GM12878 (cell line): ENCODE data around the gene DGKE. TPM values are rescaled to one million over a fixed set of nuclear protein-coding genes. Genes with fewer than 3 reads are reported as not detected.

Source experiments
- ASH2L ChIP-seq: fragments of 300-600, 200-600 bp; sonication (generic); IDR thresholded peaks from 2 replicates; pipeline ENCODE4 v1.6.1; 2017; ENCODE audit warnings: low read depth, mild to moderate bottlenecking, borderline replicate concordance
- BMI1 ChIP-seq: fragments of 450-650 bp; IDR thresholded peaks from 2 replicates; pipeline ENCODE4 v1.6.1; 2016; ENCODE audit warnings: mild to moderate bottlenecking, moderate library complexity, borderline replicate concordance
- CBX3 ChIP-seq: fragments of 200-600 bp; sonication (generic); IDR thresholded peaks from 2 replicates; pipeline ENCODE4 v1.6.1; 2016; ENCODE audit warnings: low read depth, borderline replicate concordance
- CHD4 ChIP-seq: fragments of 200-600 bp; sonication (generic); IDR thresholded peaks from 2 replicates; pipeline ENCODE4 v1.6.1; 2016; ENCODE audit warnings: mild to moderate bottlenecking
- CUX1 ChIP-seq: IDR thresholded peaks from 2 replicates; pipeline ENCODE4 v1.6.1; 2012; ENCODE audit warnings: improper control_type of control experiment, low read depth, low read length; ENCODE audit not compliant: insufficient replicate concordance
- DPF2 ChIP-seq: fragments of 450-650 bp; IDR thresholded peaks from 2 replicates; pipeline ENCODE4 v1.6.1; 2017; ENCODE audit warnings: mild to moderate bottlenecking
- ELK1 ChIP-seq: IDR thresholded peaks from 2 replicates; pipeline ENCODE4 v1.6.1; 2012; ENCODE audit warnings: low read depth, low read length, improper control_type of control experiment
- FOXK2 ChIP-seq: fragments of 450-650 bp; IDR thresholded peaks from 2 replicates; pipeline ENCODE4 v1.6.1; 2017; ENCODE audit warnings: mild to moderate bottlenecking, moderate library complexity
- IKZF1 ChIP-seq: fragments of 450-650 bp; conservative IDR thresholded peaks from 2 replicates; pipeline ENCODE4 v1.6.1; 2017; ENCODE audit warnings: antibody characterized with exemption, mild to moderate bottlenecking
- MYC ChIP-seq: IDR thresholded peaks from 2 replicates; pipeline ENCODE4 v1.6.1; 2011; ENCODE audit warnings: mild to moderate bottlenecking, low read length, moderate library complexity, inconsistent platforms; ENCODE audit not compliant: insufficient read depth, insufficient replicate concordance, insufficient read length, severe bottlenecking
- NR2C1 ChIP-seq: fragments of 450-650 bp; IDR thresholded peaks from 2 replicates; pipeline ENCODE4 v1.6.1; 2017; ENCODE audit warnings: antibody characterized with exemption, mild to moderate bottlenecking, moderate library complexity
- PKNOX1 ChIP-seq: fragments of 450-650 bp; IDR thresholded peaks from 2 replicates; pipeline ENCODE4 v1.6.1; 2016; ENCODE audit warnings: mild to moderate bottlenecking
- RBBP5 ChIP-seq: fragments of 200-600 bp; sonication (generic); conservative IDR thresholded peaks from 2 replicates; pipeline ENCODE4 v1.6.1; 2016
- RCOR1 ChIP-seq: conservative IDR thresholded peaks from 2 replicates; pipeline ENCODE4 v1.6.1; 2012; ENCODE audit warnings: low read depth, low read length, improper control_type of control experiment
- RELB ChIP-seq: fragments of 450-650 bp; IDR thresholded peaks from 2 replicates; pipeline ENCODE4 v1.6.1; 2017; ENCODE audit warnings: low read depth, mild to moderate bottlenecking, moderate library complexity
- SMAD1 ChIP-seq: fragments of 450-650 bp; IDR thresholded peaks from 2 replicates; pipeline ENCODE4 v1.6.1; 2018; ENCODE audit warnings: mild to moderate bottlenecking, low read depth; ENCODE audit not compliant: partially characterized antibody
- SUZ12 ChIP-seq: fragments of 200-600 bp; sonication (generic); IDR thresholded peaks from one replicate; pipeline ENCODE4 v1.6.1; 2018; ENCODE audit warnings: antibody characterized with exemption, mild to moderate bottlenecking; ENCODE audit not compliant: unreplicated experiment
- USF1 ChIP-seq: IDR thresholded peaks from 2 replicates; pipeline ENCODE4 v1.6.1; 2011; ENCODE audit warnings: borderline replicate concordance, low read depth, mild to moderate bottlenecking, moderate library complexity, mixed read lengths, low read length; ENCODE audit not compliant: insufficient read depth; ENCODE audit errors: extremely low read length
- YBX1 ChIP-seq: fragments of 450-650 bp; IDR thresholded peaks from 2 replicates; pipeline ENCODE4 v1.6.1; 2016; ENCODE audit warnings: antibody characterized with exemption
- ZNF207 ChIP-seq: fragments of 450-650 bp; IDR thresholded peaks from 2 replicates; pipeline ENCODE4 v1.6.1; 2014; ENCODE audit warnings: antibody characterized with exemption, mild to moderate bottlenecking, borderline replicate concordance
- ZSCAN29 ChIP-seq: fragments of 450-650 bp; IDR thresholded peaks from 2 replicates; pipeline ENCODE4 v1.6.1; 2017; ENCODE audit warnings: mild to moderate bottlenecking, moderate library complexity
- ZZZ3 ChIP-seq: IDR thresholded peaks from 2 replicates; pipeline ENCODE4 v1.6.1; 2011; ENCODE audit warnings: low read depth; ENCODE audit not compliant: control insufficient read depth, insufficient read length
- polyA plus RNA-seq, 11 experiments: library from polyadenylated mRNA; depleted of rRNA in 4 of 11; unstranded in 6 of 11; stranded (reverse) in 5 of 11; fragments of >200 nt; fragmentation: Nextera tagmentation in 4 of 11; fragmentation: Illumina TruSeq in 1 of 11; extraction: Ambion mirVana in 4 of 11; extraction: Trizol in 1 of 11; gene quantifications; 1 replicate in 1 of 11; 2 replicates in 10 of 11; pipeline versions ENCODE4 v1.2.1 to v1.2.3, GENCODE V29; 2011 to 2016; ENCODE audit warnings: inconsistent platforms in 2 of 11, missing spikeins in 2 of 11, low read depth in 1 of 11
- total RNA-seq, 4 experiments: library from RNA; depleted of rRNA in 3 of 4; stranded (reverse); fragments of >200 nt in 3 of 4; fragmentation: Illumina TruSeq in 1 of 4; extraction: Trizol in 1 of 4; gene quantifications; 2 replicates each; pipeline versions ENCODE4 v1.2.1 to v1.2.3, GENCODE V29; 2013 to 2021

The DGKE gene
- total and polyA plus RNA-seq, 10 of the 15 experiments (the other 5 are each of a cell fraction or from before 2014, with no cell fraction given), result 2.8 to 18.0 (median 11.6) TPM

GRCh38 chr17:56786989-56787482 is 46.9 kb upstream of the DGKE start (continued):
- TF ChIP-seq ZNF207, result no peak
- TF ChIP-seq IKZF1, result peak; percentile 79
- TF ChIP-seq RCOR1, result no peak
- TF ChIP-seq SUZ12, result no peak
- TF ChIP-seq FOXK2, result no peak
- TF ChIP-seq RBBP5, result no peak
- no peak for TF ChIP-seq ASH2L
- TF ChIP-seq NR2C1, result no peak
- no peak for TF ChIP-seq CUX1
- TF ChIP-seq USF1, result no peak
- TF ChIP-seq MYC, result no peak
- peak; percentile 63; the same call in 1 of the 2 replicates for TF ChIP-seq RELB
- TF ChIP-seq CHD4, result no peak
- no peak for TF ChIP-seq ZSCAN29
- no peak for TF ChIP-seq YBX1
- TF ChIP-seq PKNOX1, result 0 out of 2 replicates have a peak, but pooled peaks have one; percentile 10
- TF ChIP-seq ZZZ3, result no peak
- no peak for TF ChIP-seq CBX3
- no peak; the same call in none of the 2 replicates for TF ChIP-seq BMI1
- no peak for TF ChIP-seq SMAD1
- TF ChIP-seq DPF2, result peak; percentile 71; the same call in 1 of the 2 replicates
- no peak for TF ChIP-seq ELK1
